ENCODE results near the gene PPP2R2B.

The PPP2R2B gene

DNA sequence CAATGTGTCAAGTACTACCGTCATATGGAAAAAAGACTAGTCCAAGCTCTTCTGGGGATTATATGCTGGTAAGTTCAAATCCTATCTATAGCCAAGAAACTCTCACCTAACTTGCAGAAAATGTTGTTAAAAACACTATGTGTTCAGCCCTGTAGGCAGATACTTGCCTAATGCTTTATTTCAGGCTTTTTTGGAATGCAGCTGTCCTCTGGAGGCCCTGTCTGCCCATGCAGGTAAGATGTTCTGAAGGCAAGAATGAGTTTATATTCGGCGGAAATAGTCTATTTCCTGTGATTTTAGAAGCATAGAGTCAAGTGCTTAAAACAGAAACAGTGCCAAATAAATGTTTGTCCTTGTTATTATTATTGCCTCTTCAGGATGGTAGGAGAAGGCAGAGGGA, 34.3 kb upstream of the PPP2R2B start:
- TF ChIP-seq, protein P1, sequence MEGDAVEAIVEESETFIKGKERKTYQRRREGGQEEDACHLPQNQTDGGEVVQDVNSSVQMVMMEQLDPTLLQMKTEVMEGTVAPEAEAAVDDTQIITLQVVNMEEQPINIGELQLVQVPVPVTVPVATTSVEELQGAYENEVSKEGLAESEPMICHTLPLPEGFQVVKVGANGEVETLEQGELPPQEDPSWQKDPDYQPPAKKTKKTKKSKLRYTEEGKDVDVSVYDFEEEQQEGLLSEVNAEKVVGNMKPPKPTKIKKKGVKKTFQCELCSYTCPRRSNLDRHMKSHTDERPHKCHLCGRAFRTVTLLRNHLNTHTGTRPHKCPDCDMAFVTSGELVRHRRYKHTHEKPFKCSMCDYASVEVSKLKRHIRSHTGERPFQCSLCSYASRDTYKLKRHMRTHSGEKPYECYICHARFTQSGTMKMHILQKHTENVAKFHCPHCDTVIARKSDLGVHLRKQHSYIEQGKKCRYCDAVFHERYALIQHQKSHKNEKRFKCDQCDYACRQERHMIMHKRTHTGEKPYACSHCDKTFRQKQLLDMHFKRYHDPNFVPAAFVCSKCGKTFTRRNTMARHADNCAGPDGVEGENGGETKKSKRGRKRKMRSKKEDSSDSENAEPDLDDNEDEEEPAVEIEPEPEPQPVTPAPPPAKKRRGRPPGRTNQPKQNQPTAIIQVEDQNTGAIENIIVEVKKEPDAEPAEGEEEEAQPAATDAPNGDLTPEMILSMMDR (IDR thresholded peaks at IDR 0.05; ENCODE audit: control insufficient read depth, insufficient read depth, low read depth, low read length, missing control alignments) = no peak
- no peak overlapping the region for H3K4me3 ChIP-seq (ENCODE audit: control insufficient read depth, low read depth, low read length)
- DNase-seq (ENCODE audit: low read depth) = no peak

DNA sequence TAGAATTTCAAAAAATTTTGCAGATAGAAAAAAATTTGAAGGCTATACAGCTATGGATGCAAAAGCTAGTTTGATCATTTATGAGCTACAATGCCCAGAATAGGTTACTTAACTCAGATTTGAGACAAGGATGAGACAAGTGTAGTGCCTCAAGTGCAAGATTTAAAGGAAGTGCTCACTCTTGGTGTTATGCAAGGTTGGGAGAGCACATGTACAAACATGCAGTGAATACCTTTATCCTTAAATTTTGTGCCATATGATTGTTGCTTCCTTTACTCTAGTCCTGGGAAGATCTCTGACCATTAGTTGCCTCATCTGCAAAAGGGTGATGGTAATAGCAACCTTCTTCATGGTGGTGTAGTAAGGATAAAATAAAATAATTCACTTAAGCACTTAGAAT, 31.7 kb upstream of the PPP2R2B start:
- TF ChIP-seq, protein P1 (IDR thresholded peaks at IDR 0.05; ENCODE audit: control insufficient read depth, insufficient read depth, low read depth, low read length, missing control alignments) = no peak
- no peak overlapping the region for H3K4me3 ChIP-seq (ENCODE audit: control insufficient read depth, low read depth, low read length)
- DNase-seq (ENCODE audit: low read depth) = no peak

DNA sequence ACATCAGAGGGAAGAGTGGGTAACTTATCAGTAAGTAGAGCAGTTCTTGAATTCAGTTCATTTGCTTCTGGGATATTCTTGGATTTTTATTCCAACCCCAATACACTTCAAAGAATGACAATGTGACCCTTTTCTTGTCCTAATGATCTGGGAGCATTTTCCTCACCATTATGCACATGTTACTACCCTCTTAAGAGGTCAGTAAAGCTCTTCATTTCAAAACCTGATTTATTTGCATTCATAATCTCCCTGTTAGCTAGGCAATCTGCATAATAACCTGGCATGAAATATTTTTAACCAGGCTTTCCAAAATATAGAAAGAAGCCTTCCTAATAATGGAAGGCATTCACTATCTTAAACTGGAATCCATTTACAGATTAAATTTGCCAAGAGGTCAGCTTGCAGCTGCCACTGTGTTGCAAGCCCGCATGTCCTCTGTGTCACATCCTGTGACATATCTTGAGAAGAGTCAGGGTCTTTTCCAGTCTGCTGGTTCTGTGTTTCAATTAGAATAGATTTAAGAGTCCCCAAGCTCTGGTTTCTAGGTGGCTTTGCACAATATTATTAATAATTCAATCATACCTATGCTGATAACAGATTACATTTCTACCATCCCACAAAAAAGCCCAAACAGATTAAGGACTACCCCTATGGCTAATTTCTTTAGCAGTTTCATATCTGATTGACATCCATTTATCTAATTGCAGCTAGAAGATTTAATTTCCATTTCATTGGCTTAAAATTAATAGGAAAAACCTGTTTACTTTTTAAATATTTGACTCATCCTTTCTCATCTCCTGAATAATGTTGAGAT, 30.9 kb upstream of the PPP2R2B start:
- no peak overlapping the region for H3K4me3 ChIP-seq (ENCODE audit: control insufficient read depth, low read depth, low read length)
- TF ChIP-seq, protein P1 (IDR thresholded peaks at IDR 0.05; ENCODE audit: control insufficient read depth, insufficient read depth, low read depth, low read length, missing control alignments) = no peak
- DNase-seq (ENCODE audit: low read depth) = no peak

DNA sequence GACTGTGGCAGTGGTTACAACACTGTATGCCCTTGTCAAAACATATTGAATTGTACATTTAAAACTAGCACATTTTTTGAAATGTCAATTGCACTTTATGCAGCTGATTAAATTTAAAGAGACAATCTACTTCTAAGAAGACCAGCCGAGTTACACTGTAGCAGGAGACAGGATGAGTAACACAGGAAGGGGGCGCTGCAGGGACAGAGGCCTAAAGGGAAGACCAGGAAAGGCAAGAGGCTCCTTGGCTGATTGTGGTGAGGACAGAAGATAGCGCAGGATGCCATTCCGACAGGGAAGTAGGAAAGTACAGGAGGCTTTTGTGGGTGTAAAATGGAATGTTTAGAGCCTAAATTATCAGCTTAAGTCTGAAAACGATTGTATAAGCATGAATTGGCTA, 28.2 kb upstream of the PPP2R2B start:
- no peak for DNase-seq (ENCODE audit: low read depth)
- H3K4me3 ChIP-seq (ENCODE audit: control insufficient read depth, low read depth, low read length) = no peak overlapping the region
- TF ChIP-seq, protein P1 (IDR thresholded peaks at IDR 0.05; ENCODE audit: control insufficient read depth, insufficient read depth, low read depth, low read length, missing control alignments) = peak; percentile 9

DNA sequence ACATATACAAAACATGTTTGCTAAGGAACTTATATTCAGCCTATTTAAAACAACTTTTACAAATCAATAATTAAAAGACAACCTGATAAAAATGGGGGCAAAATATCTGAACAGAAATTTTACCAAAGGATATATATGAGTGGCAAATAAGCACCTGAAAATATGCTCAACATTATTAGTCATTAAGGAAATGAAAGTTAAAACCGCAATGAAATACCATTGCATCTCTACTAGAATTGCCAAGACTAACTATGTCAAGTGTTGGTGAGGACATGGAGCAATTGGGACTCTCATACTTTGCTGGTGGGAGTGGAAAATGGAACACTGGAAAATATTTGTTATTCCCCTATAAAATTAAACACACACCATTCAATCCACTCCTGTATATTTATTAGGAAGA, 26.3 kb upstream of the PPP2R2B start:
- TF ChIP-seq, protein P1 (IDR thresholded peaks at IDR 0.05; ENCODE audit: control insufficient read depth, insufficient read depth, low read depth, low read length, missing control alignments) = no peak
- no peak for DNase-seq (ENCODE audit: low read depth)
- H3K4me3 ChIP-seq (ENCODE audit: control insufficient read depth, low read depth, low read length) = no peak overlapping the region

DNA sequence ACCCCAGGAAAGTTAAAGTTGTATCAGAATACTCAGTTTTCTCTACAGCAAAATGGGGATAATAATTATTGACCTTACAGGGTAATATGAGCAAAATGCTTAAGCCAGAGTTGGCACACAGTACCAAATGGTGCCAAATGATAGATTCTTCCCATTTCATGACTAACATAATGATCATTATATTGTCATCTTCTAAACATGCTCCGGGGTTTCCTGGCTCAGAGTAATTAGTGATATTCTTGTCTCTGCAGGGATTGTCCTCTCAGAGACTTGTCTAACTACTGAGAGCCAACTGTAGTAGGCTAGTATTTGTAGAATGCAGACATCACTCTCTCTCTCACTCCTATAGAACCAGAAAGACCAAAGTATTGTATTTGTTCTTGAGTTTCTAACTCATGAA, 25.2 kb upstream of the PPP2R2B start:
- TF ChIP-seq, protein P1 (IDR thresholded peaks at IDR 0.05; ENCODE audit: control insufficient read depth, insufficient read depth, low read depth, low read length, missing control alignments) = no peak
- H3K4me3 ChIP-seq (ENCODE audit: control insufficient read depth, low read depth, low read length) = no peak overlapping the region
- DNase-seq (ENCODE audit: low read depth) = no peak

Measured in AG09309 (cell line).